Activated CD8-positive, alpha-beta memory T cell treated with anti-CD3 and anti-CD28 coated beads, Interleukin-2, amount 50 U/mL, for 1 hour (primary cell): ENCODE data around the gene CCDC187.

Experiments used
- DNase-seq: peaks from one replicate; pipeline ENCODE4 v3.0.0-alpha.2; 2020; ENCODE audit errors: extremely low read depth

CCDC187 gene

DNA sequence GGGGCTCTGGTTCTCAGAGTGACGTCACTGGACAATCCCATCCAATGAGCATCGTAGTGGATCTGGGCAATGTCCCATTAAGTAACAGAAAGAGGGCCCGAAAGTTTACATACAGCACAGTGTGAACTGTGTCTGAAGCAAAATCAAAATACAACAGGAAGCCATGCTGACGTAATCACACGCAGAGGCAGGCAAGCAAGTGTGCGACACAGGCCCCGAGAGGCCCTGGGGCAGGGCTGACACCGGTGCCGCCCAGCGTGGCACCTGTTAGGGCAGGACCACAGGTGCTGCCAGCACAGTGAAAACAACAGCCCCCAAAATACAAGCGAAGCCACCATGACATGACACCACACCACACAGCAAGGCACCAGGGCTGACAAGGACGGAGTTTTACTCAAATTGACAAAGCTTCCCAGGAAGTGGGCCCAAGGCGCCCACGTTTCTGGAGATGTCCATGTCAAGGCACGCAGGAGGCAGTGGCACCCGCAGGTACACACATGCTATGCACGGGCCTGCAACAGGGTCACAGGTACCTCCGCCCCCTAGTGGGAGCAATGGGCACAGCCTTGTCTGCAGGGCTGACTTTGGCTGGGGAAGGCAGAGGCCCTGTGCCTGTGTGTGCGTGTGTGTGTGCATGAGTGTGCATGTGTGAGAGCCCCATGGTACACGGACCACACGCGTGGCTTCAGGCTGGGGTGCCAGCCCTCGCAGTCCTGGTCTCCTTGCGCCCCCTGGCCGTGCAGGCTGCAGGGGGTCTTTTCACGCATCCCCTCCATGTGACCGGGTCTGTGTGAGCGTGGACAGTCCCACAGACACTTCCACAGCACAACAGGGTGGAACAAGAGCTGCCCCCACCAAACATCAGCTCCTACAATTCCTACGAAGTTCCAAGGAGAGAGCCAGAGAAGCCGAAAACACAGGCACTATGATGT lies 77.9 kb downstream of the CCDC187 start:
- no peak for DNase-seq

DNA sequence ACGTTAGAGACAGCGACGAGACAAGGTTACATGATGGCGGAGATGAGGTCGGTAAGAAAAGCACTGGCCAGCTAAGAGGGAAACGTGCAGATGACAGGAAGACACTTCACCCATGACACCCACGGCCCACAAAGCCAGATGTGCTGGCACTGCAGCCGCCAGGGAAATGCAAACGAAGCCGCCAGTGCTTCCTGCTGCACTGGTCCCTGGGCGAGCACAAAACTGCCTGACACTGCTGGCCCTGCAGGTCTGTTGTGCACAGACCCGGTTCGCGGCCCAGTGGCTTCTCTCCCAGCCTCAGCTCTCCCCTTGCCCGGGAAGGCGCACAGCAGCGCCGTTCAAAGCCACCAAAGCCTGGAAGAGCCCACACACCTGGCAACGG lies 78.5 kb downstream of the CCDC187 start:
- DNase-seq = no peak

DNA sequence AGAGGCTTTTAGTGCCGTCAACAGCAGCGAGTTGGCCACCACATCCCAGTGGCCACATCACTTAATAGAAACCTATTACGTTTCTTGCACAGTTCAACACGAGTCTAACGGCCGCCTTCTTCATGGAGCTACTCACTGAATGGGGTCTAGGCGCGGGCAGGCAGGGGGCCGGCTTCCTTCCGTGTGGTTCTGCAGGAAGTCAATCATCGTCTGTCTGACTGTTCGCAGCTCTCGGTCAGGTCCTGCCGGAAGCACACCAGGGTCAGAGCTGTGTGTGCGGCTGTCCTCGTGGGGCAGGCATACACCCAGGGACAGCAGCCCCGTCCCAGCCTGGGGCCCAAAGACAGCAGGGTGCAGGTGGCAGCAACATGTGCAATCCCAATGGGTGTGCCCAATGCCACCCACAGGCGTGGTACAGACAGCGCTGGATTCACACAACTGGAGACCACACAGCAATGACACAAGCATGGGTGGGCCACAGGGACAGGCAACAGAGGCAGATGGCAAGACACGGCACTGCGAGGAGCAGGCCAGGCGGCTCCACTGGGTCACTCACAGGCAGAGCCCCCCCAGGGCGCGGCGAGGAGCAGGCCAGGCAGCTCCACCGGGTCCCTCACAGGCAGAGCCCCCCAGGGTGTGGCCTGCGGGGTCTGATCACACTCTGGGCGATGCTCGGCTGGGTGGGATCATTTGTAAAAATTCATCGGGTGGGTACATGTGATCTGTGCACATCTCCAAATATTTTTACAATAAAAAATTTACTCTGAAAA lies 79.8 kb downstream of the CCDC187 start:
- DNase-seq = no peak

DNA sequence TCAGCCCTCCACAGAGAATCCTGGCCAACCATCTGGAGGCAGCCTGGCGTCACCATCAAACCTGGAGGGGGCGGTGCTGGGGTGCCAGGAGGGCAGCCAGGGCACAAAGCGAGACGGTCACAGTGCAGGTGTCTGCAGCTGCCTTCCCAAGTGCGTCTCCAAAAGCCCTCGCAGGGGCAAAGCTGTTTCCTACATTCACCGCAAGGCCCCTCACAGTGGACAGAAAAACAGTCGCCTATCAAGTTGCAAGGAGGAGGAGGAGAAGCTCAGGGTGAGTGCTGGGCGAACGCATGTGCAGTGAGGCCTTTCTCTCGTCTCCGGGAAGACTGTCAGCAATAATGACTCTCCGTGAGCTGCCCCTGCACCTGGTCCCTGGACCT lies 81.0 kb downstream of the CCDC187 start:
- DNase-seq = no peak

DNA sequence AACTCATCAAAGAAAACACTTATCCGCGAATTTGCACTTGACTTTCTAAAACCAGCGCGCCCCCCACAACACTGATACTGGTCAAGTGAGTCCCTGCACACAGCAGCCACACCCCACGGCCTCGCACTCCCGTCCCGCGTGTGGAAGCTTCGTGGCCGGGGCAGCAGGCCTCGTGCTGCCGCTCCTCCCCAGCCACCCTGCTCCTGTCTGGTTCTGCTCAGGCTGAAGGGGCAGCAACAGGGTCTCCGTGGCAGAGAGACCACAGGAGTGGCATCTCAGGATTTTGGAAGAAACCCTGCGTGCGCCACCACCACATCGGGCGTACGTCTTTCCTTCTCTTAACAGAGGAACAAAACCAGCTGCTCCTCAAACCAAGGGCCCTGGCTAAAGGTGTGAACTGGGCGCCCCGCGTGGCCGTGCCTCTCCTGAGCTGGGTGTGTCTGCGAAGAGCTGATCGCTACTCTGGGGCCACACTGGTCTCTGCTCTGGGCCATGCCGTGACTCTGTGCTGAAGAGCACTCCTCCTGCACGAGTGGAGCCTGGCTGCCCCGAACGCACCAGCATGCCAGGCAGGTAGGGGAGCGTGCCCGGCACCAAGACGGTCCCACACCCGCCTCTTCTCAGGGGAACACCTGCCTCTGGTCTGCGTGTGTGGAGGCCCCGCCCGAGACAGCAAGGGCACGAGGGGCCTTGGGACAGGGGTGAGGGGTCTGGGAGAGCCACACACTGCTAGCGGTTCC lies 81.6 kb downstream of the CCDC187 start:
- DNase-seq = no peak

DNA sequence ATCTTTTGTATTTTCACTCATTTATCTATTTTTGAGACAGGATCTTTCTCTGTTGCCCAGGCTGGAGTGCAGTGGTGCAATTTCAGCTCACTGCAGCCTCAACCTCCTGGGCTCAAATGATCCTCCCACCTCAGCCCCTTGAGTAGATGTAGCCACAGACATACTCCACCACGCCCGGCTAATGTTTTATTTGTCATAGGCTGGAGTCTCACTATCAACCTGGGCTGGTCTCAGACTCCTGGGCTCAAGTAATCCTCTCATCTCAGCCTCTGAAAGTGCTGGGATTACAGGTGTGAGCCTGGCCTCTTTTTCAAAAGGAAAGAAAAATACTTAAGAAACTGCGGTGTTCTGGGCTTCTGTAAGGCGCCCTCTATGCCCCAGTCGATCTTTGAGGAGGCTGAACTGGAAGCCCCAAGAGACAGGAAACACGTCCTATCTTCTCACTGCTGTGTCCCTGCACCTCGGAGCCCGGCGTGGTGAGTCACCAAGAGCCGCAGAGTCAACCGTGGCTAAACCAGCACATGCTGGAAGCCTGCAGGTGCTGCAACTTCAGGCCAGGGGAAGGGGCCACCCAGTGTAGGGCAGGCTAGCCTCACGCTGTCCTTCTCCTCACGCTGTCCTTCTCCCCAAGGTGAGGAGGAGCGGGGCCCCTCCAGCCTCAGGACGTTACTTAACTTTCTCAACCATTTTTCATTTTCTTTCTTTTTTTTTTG lies 83.7 kb downstream of the CCDC187 start:
- no peak for DNase-seq

DNA sequence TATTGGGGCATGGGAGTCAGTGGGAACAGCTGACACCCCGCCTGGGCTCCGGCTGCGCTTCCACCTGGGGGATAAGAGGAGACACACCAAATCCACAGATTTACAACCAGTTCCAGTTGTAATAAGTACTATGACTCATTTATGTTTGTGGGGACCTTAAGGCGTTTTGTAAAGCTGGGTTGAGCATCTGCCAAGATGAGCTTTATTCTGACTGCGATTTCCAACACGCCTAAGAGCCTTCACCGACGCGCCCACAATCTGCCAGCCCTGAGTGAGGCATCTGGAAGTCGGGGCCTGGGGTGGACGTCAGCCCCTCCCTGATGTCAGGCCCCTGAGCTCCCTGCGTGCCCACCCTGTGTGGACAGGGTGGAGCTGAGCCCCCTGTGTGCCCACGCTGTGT lies 84.6 kb downstream of the CCDC187 start:
- no peak for DNase-seq

DNA sequence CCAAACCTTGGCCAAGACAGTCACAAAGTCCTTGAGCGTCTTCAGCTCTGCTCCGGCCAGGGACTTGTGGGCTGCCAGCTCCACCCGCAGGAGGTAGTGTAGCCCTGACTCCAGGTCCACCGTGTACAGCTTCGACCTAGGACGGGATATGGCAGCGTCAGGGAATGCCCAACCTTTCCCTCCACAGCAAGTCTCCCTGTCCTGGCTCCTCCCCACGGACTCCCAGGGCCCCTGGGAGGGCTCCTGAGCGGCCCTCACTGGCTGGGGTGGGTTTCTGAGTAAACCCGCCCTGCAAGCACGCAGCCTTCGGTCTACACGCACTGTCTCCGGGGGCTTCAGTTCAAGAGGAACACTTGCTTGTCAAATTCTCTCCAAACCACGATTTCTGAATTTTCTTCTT lies 85.2 kb downstream of the CCDC187 start:
- no peak for DNase-seq

DNA sequence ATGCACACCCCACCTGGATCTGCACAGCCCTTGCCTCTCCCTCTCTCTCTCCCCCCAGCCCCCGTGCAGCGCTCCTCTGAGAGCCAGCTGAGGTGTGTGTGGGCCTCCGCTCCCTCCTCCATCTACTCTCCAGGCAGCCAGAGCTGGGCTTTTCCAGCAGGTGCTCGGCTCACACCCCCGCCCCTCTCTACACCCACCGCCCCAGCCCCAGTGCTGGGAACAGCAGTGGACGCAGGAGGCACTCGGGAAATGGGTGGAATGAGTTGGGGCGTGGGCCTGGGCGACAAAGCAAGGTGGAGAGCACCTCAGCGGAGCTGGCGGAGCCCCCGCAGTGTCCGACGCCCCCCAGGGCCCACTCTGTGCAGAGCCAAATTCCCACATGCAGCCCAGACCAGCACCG lies 85.6 kb downstream of the CCDC187 start:
- DNase-seq = no peak

DNA sequence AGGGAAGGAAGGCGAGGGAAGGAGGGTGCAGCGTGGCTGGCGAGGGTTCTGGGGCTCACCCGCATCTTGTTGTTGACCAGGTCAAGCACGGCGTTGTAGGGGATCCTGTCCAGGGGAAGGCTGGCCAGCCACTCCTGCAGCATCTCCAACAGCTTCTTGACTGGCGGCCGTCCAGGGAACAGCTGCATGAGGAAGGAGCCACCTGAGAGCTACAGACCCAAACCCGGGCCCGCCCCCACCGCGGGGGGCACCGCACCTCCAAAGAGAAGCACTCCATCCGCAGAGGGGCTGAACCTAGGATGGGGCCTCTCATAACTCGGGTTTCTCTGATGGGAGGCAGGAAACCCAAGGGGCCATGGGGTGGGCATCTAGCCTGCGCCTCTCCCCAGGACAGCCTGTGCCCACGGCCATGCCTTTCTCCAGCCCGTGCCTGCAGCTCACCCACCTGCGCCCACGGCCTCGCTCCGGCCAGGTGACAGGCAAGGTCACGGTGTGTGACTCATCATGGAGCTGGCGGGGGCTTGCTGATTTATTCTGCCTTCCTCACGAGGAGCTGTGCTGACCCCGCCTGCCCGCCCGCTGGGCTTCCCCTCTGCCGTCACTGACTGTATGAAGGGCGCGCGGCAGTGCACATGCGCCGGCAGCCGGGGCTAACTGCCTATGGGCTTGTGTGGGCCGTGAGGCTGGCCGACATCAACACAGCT lies 87.2 kb downstream of the CCDC187 start:
- no peak for DNase-seq

DNA sequence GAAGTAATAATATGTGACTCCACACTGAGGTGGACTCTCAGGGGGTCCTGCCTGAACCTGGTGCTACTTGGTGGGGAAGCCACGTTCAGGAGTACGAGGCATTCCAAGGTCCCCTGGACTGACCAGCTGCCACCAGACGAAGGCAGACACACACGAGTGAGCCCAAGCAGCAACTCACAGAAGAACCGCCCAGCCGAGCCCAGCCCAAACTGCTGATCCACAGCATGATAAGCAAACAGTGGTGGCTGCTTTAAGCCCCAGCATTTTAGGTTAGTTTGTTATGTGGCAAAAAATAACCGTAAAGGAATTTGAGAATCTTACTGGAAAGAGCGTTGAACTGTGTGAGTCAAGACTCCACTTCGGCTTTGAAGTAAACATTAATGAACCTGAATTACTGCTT lies 90.2 kb downstream of the CCDC187 start:
- no peak for DNase-seq

DNA sequence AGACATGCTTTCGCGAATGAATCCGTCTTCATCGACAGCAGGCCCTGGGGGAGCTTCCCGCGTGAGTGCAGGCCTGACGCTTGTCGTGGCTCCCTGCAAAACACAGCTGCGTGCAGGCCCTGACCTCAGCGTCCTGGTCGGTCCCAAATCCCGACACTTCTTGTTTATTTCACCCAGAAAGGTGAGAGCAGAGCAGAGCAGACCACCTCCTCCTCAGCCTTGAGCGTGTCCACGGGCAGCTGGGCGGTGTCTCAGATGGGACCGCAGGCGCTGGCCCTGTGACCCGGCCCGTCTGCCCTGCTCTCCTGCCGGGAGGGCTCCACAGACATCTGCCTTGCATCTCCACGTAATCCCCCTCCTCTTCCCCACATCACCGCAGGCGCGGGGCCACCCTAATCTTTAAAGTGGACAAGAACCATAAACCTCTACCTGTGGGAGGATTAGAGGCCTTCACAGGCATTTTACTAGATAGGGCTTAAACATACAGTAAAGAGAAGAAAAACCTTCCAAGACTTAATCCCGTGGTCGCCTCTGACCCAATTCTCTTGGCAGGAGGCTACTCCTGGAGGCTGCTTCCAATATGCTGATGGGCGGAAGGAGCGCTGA lies 91.4 kb downstream of the CCDC187 start:
- DNase-seq = no peak

DNA sequence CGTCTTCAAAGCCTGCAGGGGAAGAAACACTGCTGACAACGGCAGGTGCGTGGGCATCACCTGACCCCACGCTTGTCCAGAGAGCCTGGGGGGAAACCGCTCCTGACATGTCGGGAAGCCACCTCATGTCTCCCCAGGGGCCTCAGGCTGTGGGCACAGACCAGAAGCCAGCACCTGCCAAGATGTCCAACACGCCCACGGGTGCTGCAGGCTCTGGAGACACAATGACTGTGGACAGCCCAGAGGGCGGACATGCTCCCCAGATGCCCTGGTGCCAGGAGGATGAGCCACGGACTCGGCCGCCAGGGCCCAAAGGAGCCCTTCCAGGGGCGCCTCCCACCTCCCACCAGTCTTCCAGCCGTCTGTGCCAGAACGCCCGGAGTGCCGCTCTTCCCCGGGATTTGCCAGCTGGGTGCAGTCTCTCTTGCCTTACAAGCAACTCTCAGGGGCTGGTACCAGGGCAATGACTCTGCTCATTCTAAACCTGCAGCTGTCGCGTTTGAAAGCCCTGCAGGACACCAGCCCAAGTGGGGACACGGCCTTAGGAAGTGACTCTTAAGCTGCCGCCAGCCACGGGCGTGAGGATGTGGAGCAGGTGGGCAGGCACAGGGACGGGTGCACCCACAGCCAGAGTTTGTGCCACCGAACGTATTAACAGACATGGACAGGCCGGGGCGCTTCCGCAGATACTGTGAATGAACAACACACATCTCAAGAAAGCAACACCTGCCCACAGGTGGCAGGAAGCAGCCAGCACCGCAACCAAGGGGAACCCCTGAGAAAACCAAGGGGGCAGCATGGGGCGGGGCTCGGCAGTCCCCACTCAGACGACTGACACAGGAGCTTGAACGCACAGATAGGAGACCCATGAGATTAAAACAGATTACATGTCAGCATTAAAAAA lies 92.2 kb downstream of the CCDC187 start:
- DNase-seq = no peak

DNA sequence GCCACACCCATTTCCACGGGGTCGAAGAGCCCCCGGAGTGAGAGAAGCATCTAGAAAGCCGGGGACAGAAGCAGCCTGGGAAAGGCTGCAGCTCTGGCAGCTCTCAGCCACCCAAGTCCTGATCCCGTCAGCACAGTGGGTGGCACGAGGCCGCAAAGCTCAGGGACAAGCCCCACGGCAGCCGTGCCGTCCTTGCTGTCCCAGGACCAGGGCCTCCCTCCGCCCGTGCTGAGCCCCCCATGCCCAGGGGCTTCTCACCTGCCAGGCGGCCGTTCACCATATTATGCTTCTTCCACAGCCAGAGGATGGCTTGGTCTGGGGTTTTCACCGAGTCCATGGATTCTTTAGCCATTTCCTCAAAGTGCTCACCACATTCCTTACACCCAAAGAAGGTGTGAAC lies 92.9 kb downstream of the CCDC187 start:
- DNase-seq = no peak

DNA sequence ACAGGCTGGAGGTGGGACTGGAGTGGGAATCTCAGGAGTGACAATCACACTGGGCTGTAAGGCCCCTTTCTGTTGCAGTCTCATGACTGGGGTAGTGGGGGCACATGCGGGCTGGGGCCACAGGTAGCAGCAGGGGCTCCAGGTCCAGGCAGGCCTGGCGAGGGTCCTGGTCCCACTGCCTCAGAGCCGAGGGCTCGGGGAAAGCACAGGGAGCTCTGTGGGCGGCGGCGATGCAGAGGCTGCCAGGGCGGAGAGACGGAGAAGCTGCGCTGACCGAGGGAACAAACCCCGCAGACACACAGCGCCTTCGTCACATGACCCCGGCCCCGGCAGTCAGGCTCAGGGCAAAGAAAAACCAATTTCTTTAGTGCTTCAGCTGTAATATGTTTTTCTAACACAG lies 93.6 kb downstream of the CCDC187 start:
- no peak for DNase-seq

DNA sequence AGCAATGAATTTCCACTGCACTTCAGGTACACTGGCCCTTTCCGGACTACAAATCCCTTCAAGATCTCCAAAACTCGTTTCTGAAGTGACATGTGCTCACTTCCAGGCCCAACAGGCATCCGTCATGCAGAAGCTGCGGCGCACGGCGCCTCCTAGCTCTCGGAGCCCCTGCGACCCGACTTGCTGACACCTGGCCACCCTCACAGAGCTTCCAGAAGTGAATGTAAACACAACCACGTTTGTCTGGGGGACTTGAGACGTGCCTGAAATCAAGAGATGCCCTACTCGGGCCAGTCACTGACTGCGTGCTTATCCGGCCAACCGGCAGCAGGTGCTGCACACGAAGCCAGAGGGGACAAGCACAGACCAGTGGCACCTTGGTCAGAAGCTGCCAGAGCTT lies 94.1 kb downstream of the CCDC187 start:
- DNase-seq = no peak

DNA sequence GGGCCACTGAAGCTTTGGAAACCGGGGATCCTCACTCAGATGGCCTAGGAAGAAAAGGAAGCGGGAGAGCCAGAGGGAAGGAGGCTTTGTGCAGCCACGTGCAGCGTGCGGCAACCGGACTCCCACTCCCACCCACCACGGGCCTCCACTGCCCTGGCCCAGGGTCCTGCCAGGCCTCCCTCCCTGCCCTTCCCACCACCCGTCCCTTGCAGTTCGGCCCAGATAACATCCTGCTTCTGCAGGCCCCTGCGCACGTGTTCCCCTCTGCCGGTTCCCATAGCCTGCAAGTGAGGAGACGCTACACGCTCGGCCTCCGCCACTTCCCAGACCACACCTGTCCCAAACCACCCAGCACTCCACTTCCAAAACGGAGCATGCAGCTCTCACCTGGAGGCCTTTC lies 94.7 kb downstream of the CCDC187 start:
- no peak for DNase-seq

DNA sequence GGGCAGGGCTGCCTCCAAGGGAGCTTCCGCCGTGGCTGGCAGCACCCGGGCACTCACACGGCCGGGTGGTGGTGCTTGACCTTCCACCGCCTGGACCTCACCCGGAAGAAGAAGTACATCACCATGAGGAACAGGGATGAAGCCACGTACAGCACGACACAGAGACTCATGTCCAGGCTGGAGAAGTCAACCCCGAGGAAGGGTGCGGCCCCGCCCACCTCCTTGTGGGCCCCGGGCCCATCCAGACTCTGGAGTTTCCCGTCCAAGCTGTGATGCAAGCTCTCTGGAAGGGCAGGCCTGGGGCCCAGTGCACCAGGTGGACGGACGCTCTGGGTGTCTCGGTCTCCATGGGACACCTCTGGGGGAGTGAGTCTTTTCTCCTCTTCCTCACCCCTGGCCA lies 95.2 kb downstream of the CCDC187 start:
- DNase-seq = no peak

DNA sequence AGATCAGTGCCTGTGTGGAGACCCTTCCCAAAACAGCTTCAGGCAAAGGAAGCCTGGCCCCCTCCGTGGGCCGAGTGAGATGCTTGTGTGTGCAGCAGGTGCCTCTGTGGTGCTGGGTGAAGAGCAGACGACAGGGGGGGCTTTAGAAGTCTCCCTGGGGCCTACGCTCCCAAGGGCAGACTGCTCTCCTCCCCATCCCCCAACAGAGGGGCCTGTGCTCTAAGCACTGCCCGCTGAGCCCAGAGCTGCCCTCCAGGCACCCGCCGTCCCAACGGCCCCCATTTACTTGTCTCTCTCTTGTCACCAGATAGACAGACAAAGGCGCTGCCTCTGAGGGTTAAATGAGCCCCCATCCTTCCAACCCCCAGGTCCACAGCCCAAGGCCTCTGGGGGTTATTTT lies 96.3 kb downstream of the CCDC187 start:
- DNase-seq = no peak
